Stimulated activated CD4-positive, alpha-beta T cell treated with anti-CD3 and anti-CD28 coated beads, Interleukin-2, amount 100 ng/mL, for 24 hours (primary cell): Measurements from ENCODE around the gene TTLL8.

Experiments
- DNase-seq, 2 donors: peaks; one replicate each; pipeline ENCODE4 v3.0.0-alpha.2; 2020

TTLL8 gene

GRCh38 chr22:49976439-49977175, 81.5 kb downstream of the TTLL8 start:
- DNase-seq, result peak; percentile 61 to 69

GRCh38 chr22:49975543-49976389, 82.3 kb downstream of the TTLL8 start:
- peak; percentile 65 to 67 for DNase-seq

GRCh38 chr22:49973018-49973961, 84.8 kb downstream of the TTLL8 start:
- peak in 1 of 2 donors; percentile 18 for DNase-seq

- peak; percentile 25 to 37 for DNase-seq
Observed at GRCh38 chr22:49972163-49973017, 85.7 kb downstream of the TTLL8 start.

- DNase-seq, result peak; percentile 75 to 87
Observed at GRCh38 chr22:49971232-49972162, 86.6 kb downstream of the TTLL8 start.

GRCh38 chr22:49970528-49971231, 87.4 kb downstream of the TTLL8 start:
- DNase-seq, result peak; percentile 97

- DNase-seq, result peak in 1 of 2 donors; percentile 26
Observed at GRCh38 chr22:49969751-49970527, 88.2 kb downstream of the TTLL8 start.

GRCh38 chr22:49968831-49969661, 89.1 kb downstream of the TTLL8 start:
- no peak for DNase-seq
